Ovary (tissue), 3 donors: Measurements from ENCODE around the gene TP53I11.

ENCODE experiments used
- CTCF ChIP-seq, 3 donors: fragments of 450-650 bp in 2 of 3; fragments of 200-600 bp in 1 of 3; IDR thresholded peaks; one replicate each; pipeline versions ENCODE4 v1.5.1 to v1.8.0; 2016 to 2022; ENCODE audit warnings: antibody characterized with exemption in 3 of 3, mild to moderate bottlenecking in 1 of 3
- EP300 ChIP-seq: sonication (generic); formaldehyde crosslinking; IDR thresholded peaks from one replicate; pipeline ENCODE4 v1.6.1; 2017; ENCODE audit warnings: antibody characterized with exemption
- POLR2A ChIP-seq: fragments of 450-650 bp; IDR thresholded peaks from one replicate; pipeline ENCODE4 v1.6.1; 2017; ENCODE audit warnings: antibody characterized with exemption, mild to moderate bottlenecking, moderate library complexity
- donor health status: DM: no; HTN: no; CAD: no.

GRCh38 chr11:44955015-44955738, 4.5 kb upstream of the TP53I11 start:
- no peak for TF ChIP-seq CTCF (IDR thresholded peaks at IDR 0.05)
- no peak for TF ChIP-seq POLR2A
- no peak for TF ChIP-seq EP300
